EL (cell line): ENCODE data around the gene SIX6.
"Not testable (repeated sequence)": the region's sequence is repeated elsewhere in the genome, so short reads cannot be mapped to it uniquely, and the experiment has no call there.

ENCODE experiments used
- DNase-seq: peaks from one replicate; pipeline ENCODE4 v3.0.0-alpha.2; 2016

SIX6 gene

GRCh38 chr14:60508707-60509437 is at the start of gene SIX6:
Gene SIX6 (plus strand): TSS chr14:60509146. CDS start chr14:60509399, 253 bp downstream.
- DNase-seq, result no peak

GRCh38 chr14:60480248-60480647 is 28.7 kb upstream of the SIX6 start:
- not testable (repeated sequence) for DNase-seq

GRCh38 chr14:60482743-60483142 is 26.2 kb upstream of the SIX6 start:
- DNase-seq, result no peak

GRCh38 chr14:60485057-60485597 is 23.8 kb upstream of the SIX6 start:
- no peak for DNase-seq

GRCh38 chr14:60485598-60486251 is 23.2 kb upstream of the SIX6 start, which contains the start of gene C14orf39:
Gene C14orf39 (minus strand): TSS chr14:60486063. CDS start chr14:60485078, 985 bp downstream.
- peak; percentile 11 for DNase-seq

- no peak for DNase-seq
Measured at GRCh38 chr14:60487211-60487610, 21.7 kb upstream of the SIX6 start.

- no peak for DNase-seq
Measured at GRCh38 chr14:60488175-60488574, 20.8 kb upstream of the SIX6 start.

- DNase-seq, result no peak
Measured at GRCh38 chr14:60490270-60490669, 18.7 kb upstream of the SIX6 start.

GRCh38 chr14:60495946-60496345 is 13.0 kb upstream of the SIX6 start:
- DNase-seq, result no peak

- no peak for DNase-seq
Measured at GRCh38 chr14:60502541-60502940, 6.4 kb upstream of the SIX6 start.

GRCh38 chr14:60505448-60505847 is 3.5 kb upstream of the SIX6 start:
- no peak for DNase-seq

- no peak for DNase-seq
Measured at GRCh38 chr14:60506010-60506409, 2.9 kb upstream of the SIX6 start.

GRCh38 chr14:60506462-60506984 is 2.4 kb upstream of the SIX6 start:
- DNase-seq, result no peak

- no peak for DNase-seq
Measured at GRCh38 chr14:60506985-60507829, 1.7 kb upstream of the SIX6 start.

GRCh38 chr14:60508363-60508706 is 611 bp upstream of the SIX6 start:
- DNase-seq, result no peak

- DNase-seq, result no peak
Measured at GRCh38 chr14:60509438-60510253, 700 bp downstream of the SIX6 start.

GRCh38 chr14:60510254-60510950 is 1.5 kb downstream of the SIX6 start:
- DNase-seq, result no peak

- DNase-seq, result no peak
Measured at GRCh38 chr14:60510951-60511599, 2.1 kb downstream of the SIX6 start.

GRCh38 chr14:60512126-60512525 is 3.2 kb downstream of the SIX6 start:
- no peak for DNase-seq

GRCh38 chr14:60512973-60513571 is 4.1 kb downstream of the SIX6 start:
- DNase-seq, result no peak

GRCh38 chr14:60514378-60514740 is 5.4 kb downstream of the SIX6 start:
- DNase-seq, result no peak
